ENCODE data around the gene ABCA12. TPM values are rescaled to one million over a fixed set of nuclear protein-coding genes. Genes with fewer than 3 reads are reported as not detected.

ABCA12 gene
- total and polyA plus RNA-seq, 2 of the 13 experiments (the other 11 are each of a cell fraction or from before 2014, with no cell fraction given): 0.02 to 0.07 TPM

DNA sequence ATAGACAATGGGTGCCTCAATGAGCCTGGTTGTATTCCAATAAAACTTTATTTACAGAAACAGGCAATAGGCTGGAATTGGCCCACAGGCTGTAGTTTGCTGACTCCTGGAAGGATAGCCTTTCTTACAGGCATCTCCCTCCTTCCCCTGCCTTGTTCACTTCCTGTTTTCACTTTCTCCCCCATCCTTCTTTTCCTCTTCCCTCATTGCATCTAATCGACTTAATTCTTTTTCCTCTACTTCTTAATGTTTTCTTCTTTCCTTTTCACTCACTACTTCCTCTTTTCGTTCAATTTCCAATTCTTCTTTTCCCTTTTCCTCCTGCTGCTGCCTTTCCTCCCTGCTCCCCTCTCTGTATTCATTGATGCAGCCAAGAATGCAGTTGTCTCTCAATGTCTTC is 70.0 kb downstream of the ABCA12 start (continued):
- no peak for TF ChIP-seq ARID3A (IDR thresholded peaks at IDR 0.05; ENCODE audit: low read depth, low read length)

GRCh38 chr2:215066124-215066523 is 72.3 kb downstream of the ABCA12 start:
- WGBS (ENCODE audit: low lambda C conversion rate): 50% methylated on average over 2 of the region's 2 CpGs
- POLR2A ChIA-PET: no interaction called here
- Histone ChIP-seq H2AFZ (ENCODE audit: low read length) (no peak overlapping the region), H3K9me3 (ENCODE audit: low read length) (no peaks in the 10 kb centered on the region), H4K20me1 (ENCODE audit: insufficient read depth, low read length) (no peaks in the 10 kb centered on the region), H3K27me3 (ENCODE audit: control insufficient read depth in 1 of 2, insufficient read depth in 2 of 2, low read length in 2 of 2) (no peaks in the 10 kb centered on the region), H3K4me2 (ENCODE audit: low read depth, low read length) (no peak overlapping the region), H3K36me3 (replicated peaks in 1 of 2; ENCODE audit: control insufficient read depth in 1 of 2, insufficient read depth in 2 of 2, low read length in 2 of 2) (no peaks in the 10 kb centered on the region), H3K9ac (ENCODE audit: insufficient read depth, low read depth, low read length) (no peak overlapping the region), H3K4me1 (ENCODE audit: insufficient read depth, low read length) (no peaks in the 10 kb centered on the region), H3K79me2 (ENCODE audit: insufficient read depth, low read length) (no peaks in the 10 kb centered on the region), H3K4me3 (replicated peaks in 1 of 3; ENCODE audit: insufficient read depth in 1 of 3, low read depth in 2 of 3, low read length in 3 of 3) (no peak overlapping the region), H3K27ac (ENCODE audit: extremely low read length, insufficient read depth, low read length) (no peak overlapping the region)
- DNase-seq (ENCODE audit: low spot score): no peak
- TF ChIP-seq FUBP1 (CRISPR knock-in tag; IDR thresholded peaks at IDR 0.05; ENCODE audit: borderline replicate concordance): no peak
- no peak for TF ChIP-seq ZNF235 (CRISPR knock-in tag; IDR thresholded peaks at IDR 0.05; ENCODE audit: borderline replicate concordance)
- TF ChIP-seq NFYC (CRISPR knock-in tag; IDR thresholded peaks at IDR 0.05): no peak
- no peak for TF ChIP-seq CC2D1A (CRISPR knock-in tag; IDR thresholded peaks at IDR 0.05)
- no peak for TF ChIP-seq KIAA2018 (CRISPR knock-in tag; IDR thresholded peaks at IDR 0.05; ENCODE audit: borderline replicate concordance)
- no peak for TF ChIP-seq ZNF841 (CRISPR knock-in tag; IDR thresholded peaks at IDR 0.05; ENCODE audit: borderline replicate concordance)
- FAIRE-seq: no peak
- no peak for ATAC-seq
- no TSS peak for BruUV-seq (replicated peaks)
- intact Hi-C loops (cut with micrococcal nuclease; ENCODE audit: unreplicated experiment) (no loop called here), in situ Hi-C loops (cut with HindIII; ENCODE audit: extremely low pct_ligation_motif_present, low pct_unique_long_range_greater_than_20kb) (no loop called here)
- CTCF ChIA-PET (ENCODE audit: low intra/inter-chr PET ratio, low total read pairs): no interaction called here

Measured in HepG2 (cell line).